Sigmoid colon (tissue), 7 donors: Measurements from ENCODE around the gene FGGY. TPM values are rescaled to one million over a fixed set of nuclear protein-coding genes. Genes with fewer than 3 reads are reported as not detected.

Experiments
- DNase-seq: peaks from one replicate; pipeline ENCODE4 v3.0.0-alpha.2; 2019
- H3K27ac ChIP-seq, 4 donors: fragments of 200-600 bp; sonication (generic); one replicate each; pipeline ENCODE4 v1.5.1; 2016 to 2019; ENCODE audit warnings: mild to moderate bottlenecking in 1 of 4
- H3K27me3 ChIP-seq, 3 donors: fragments of 200-600 bp; sonication (generic); one replicate each; pipeline ENCODE4 v1.5.1; 2019; ENCODE audit warnings: mild to moderate bottlenecking in 1 of 3
- H3K36me3 ChIP-seq, 4 donors: fragments of 200-600 bp; sonication (generic); one replicate each; pipeline ENCODE4 v1.5.1; 2016 to 2019
- H3K4me1 ChIP-seq, 4 donors: fragments of 200-600 bp; sonication (generic); one replicate each; pipeline ENCODE4 v1.5.1; 2017 to 2019
- H3K4me3 ChIP-seq, 4 donors: fragments of 200-600 bp; sonication (generic); one replicate each; pipeline ENCODE4 v1.5.1; 2017 to 2019; ENCODE audit warnings: mild to moderate bottlenecking in 2 of 4, moderate library complexity in 1 of 4
- H3K9me3 ChIP-seq, 4 donors: fragments of 200-600 bp in 3 of 4; sonication (generic) in 3 of 4; one replicate each; pipeline versions ENCODE4 v1.5.1 to v1.6.1; 2013 to 2019
- CTCF ChIP-seq, 4 experiments: fragments of 450-650 bp in 3 of 4; fragments of 200-600 bp in 1 of 4; IDR thresholded peaks; one replicate each; pipeline ENCODE4 v1.5.1; 2016 to 2019; ENCODE audit warnings: antibody characterized with exemption in 4 of 4, mild to moderate bottlenecking in 3 of 4, moderate library complexity in 2 of 4
- EP300 ChIP-seq, 4 donors: sonication (generic); formaldehyde crosslinking; IDR thresholded peaks; one replicate each; pipeline ENCODE4 v1.6.1; 2017; ENCODE audit warnings: antibody characterized with exemption in 4 of 4
- POLR2A ChIP-seq, 2 donors: fragments of 450-650 bp; IDR thresholded peaks; one replicate each; pipeline ENCODE4 v1.6.1; 2016; ENCODE audit warnings: antibody characterized with exemption in 2 of 2, mild to moderate bottlenecking in 2 of 2, moderate library complexity in 2 of 2
- POLR2AphosphoS5 ChIP-seq, 4 donors: sonication (generic); formaldehyde crosslinking; IDR thresholded peaks; one replicate each; pipeline ENCODE4 v1.6.1; 2017; ENCODE audit warnings: antibody characterized with exemption in 4 of 4
- WGBS, 2 donors: extraction: QIAGEN DNeasy Blood & Tissue Kit; methylation state at CpG; one replicate each; pipeline ENCODE4 v1.1.7; 2013; 5-methylcytosine and 5-hydroxymethylcytosine counted together
- intact Hi-C: fragments of 100-400 bp; cut with DNase I; formaldehyde crosslinking; loops from one replicate; pipeline ENCODE4 v1.15.1; 2023
- polyA plus RNA-seq, 3 donors: library from polyadenylated mRNA; stranded (reverse); fragments of 200-250 nt; gene quantifications; one replicate each; pipeline ENCODE4 v1.2.3, GENCODE V29; 2013
- total RNA-seq, 4 donors: library from RNA; depleted of rRNA; stranded (reverse); fragments of >200 nt; gene quantifications; one replicate each; pipeline ENCODE4 v1.1.0, GENCODE V29; 2016
- donor health status: healthy with polysubstance abuse.
- donor health status: Bipolar disorder and iron deficiency.
- donor health status: healthy.

Gene FGGY
- total and polyA plus RNA-seq, 7 donors, result 4.8 to 54.1 (median 20.5) TPM

DNA sequence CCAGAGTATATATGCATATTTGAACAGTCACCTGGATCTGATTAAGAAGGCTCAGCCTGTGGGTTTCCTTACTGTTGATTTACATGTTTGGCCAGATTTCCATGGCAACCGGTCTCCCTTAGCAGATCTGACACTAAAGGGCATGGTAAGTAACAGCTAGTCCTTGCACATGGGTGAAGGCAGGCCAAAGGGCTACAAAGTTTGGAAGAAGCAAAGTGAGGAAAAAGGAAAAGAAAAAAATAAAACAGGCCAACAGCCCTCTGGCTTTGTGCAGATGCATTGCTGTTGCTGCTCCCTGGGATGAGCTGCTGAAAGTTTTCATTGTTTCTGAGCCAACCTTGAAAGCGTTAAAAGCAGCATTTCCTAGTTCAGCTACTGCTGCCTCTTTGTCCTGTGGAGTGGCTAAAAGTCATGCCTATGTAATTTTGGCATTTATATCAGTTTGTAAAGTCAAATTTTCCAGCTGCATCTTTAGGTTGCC lies 341.4 kb downstream of the FGGY start:
- TF ChIP-seq CTCF (IDR thresholded peaks at IDR 0.05) (no peak), POLR2A (IDR thresholded peaks at IDR 0.05) (no peak), POLR2AphosphoS5 (IDR thresholded peaks at IDR 0.05) (no peak), EP300 (IDR thresholded peaks at IDR 0.05) (no peak)
- Histone ChIP-seq H3K36me3 (no peaks in the 10 kb centered on the region), H3K27me3 (no peaks in the 10 kb centered on the region), H3K27ac (no peak overlapping the region), H3K4me3 (no peak overlapping the region), H3K9me3 (no peaks in the 10 kb centered on the region), H3K4me1 (peaks cover 0 to 8% (median 0%) of the 10 kb centered on the region in 4 donors)
- DNase-seq, result no peak
- WGBS, 2 donors, result 75 to 81% methylated on average over 2 of the region's 2 CpGs
- intact Hi-C loops, result no loop called here

GRCh38 chr1:59639266-59639665 lies 342.4 kb downstream of the FGGY start:
- no peaks in the 10 kb centered on the region for H3K27me3 ChIP-seq
- H3K9me3 ChIP-seq, result no peaks in the 10 kb centered on the region
- DNase-seq, result no peak
- no peaks in the 10 kb centered on the region for H3K36me3 ChIP-seq
- TF ChIP-seq EP300 (IDR thresholded peaks at IDR 0.05) (no peak), POLR2AphosphoS5 (IDR thresholded peaks at IDR 0.05) (no peak), CTCF (IDR thresholded peaks at IDR 0.05) (no peak), POLR2A (IDR thresholded peaks at IDR 0.05) (no peak)
- H3K27ac ChIP-seq, result no peak overlapping the region
- H3K4me3 ChIP-seq, result no peak overlapping the region
- H3K4me1 ChIP-seq, result peaks cover 0 to 8% (median 0%) of the 10 kb centered on the region in 4 donors
- intact Hi-C loops, result no loop called here
- WGBS, 2 donors, result 92 to 98% methylated on average over 1 of the region's 1 CpG

GRCh38 chr1:59640851-59641250 lies 344.0 kb downstream of the FGGY start:
- no peak overlapping the region for H3K27ac ChIP-seq
- H3K4me1 ChIP-seq, result peaks cover 0 to 8% (median 0%) of the 10 kb centered on the region in 4 donors
- no peaks in the 10 kb centered on the region for H3K27me3 ChIP-seq
- H3K4me3 ChIP-seq, result no peak overlapping the region
- no peaks in the 10 kb centered on the region for H3K9me3 ChIP-seq
- intact Hi-C loops, result no loop called here
- H3K36me3 ChIP-seq, result no peaks in the 10 kb centered on the region
- 80 to 87% methylated on average over 2 of the region's 2 CpGs for whole genome bisulfite sequencing, 2 donors
- TF ChIP-seq POLR2AphosphoS5 (IDR thresholded peaks at IDR 0.05) (no peak), CTCF (IDR thresholded peaks at IDR 0.05) (no peak), EP300 (IDR thresholded peaks at IDR 0.05) (no peak), POLR2A (IDR thresholded peaks at IDR 0.05) (no peak)
- DNase-seq, result no peak

GRCh38 chr1:59641836-59642235 lies 344.9 kb downstream of the FGGY start:
- WGBS, 2 donors, result 93 to 94% methylated on average over 2 of the region's 2 CpGs

More at GRCh38 chr1:59641836-59642235, 344.9 kb downstream of the FGGY start:
- no peaks in the 10 kb centered on the region for H3K27me3 ChIP-seq
- H3K27ac ChIP-seq, result no peak overlapping the region
- intact Hi-C loops, result no loop called here
- no peak for DNase-seq
- H3K36me3 ChIP-seq, result no peaks in the 10 kb centered on the region
- no peaks in the 10 kb centered on the region for H3K9me3 ChIP-seq
- peaks cover 0 to 8% (median 0%) of the 10 kb centered on the region in 4 donors for H3K4me1 ChIP-seq
- no peak overlapping the region for H3K4me3 ChIP-seq
- TF ChIP-seq EP300 (IDR thresholded peaks at IDR 0.05) (no peak), CTCF (IDR thresholded peaks at IDR 0.05) (no peak), POLR2A (IDR thresholded peaks at IDR 0.05) (no peak), POLR2AphosphoS5 (IDR thresholded peaks at IDR 0.05) (no peak)
